Esophagus (tissue), 2 donors: ENCODE data around the gene TSC1. TPM values are rescaled to one million over a fixed set of nuclear protein-coding genes. Genes with fewer than 3 reads are reported as not detected.
A peak's percentile ranks its signal among the peaks of the same experiment; 100 is the strongest.

ENCODE experiments used
- H3K27ac ChIP-seq, 2 donors: one replicate each; pipeline ENCODE4 v1.5.1; 2013; ENCODE audit warnings: low read depth in 2 of 2, mild to moderate bottlenecking in 2 of 2, inconsistent platforms in 1 of 2, low read length in 1 of 2, moderate library complexity in 1 of 2
- H3K27me3 ChIP-seq, 2 donors: one replicate each; pipeline ENCODE4 v1.6.1; 2013; ENCODE audit warnings: low read length in 2 of 2, control low read depth in 1 of 2, mild to moderate bottlenecking in 1 of 2; ENCODE audit not compliant: insufficient read depth in 2 of 2, control insufficient read depth in 1 of 2
- H3K36me3 ChIP-seq, 2 donors: one replicate each; pipeline ENCODE4 v1.6.1; 2013; ENCODE audit warnings: low read length in 1 of 2; ENCODE audit not compliant: control insufficient read depth in 2 of 2, insufficient read depth in 2 of 2
- H3K4me1 ChIP-seq, 2 donors: one replicate each; pipeline ENCODE4 v1.6.1; 2013; ENCODE audit warnings: low read length in 1 of 2; ENCODE audit not compliant: control insufficient read depth in 2 of 2, insufficient read depth in 2 of 2
- H3K4me3 ChIP-seq, 2 donors: one replicate each; pipeline ENCODE4 v1.5.1; 2013; ENCODE audit warnings: low read length in 2 of 2, mild to moderate bottlenecking in 2 of 2, low read depth in 1 of 2, moderate library complexity in 1 of 2
- H3K9me3 ChIP-seq, 2 donors: one replicate each; pipeline ENCODE4 v1.6.1; 2013; ENCODE audit warnings: mild to moderate bottlenecking in 2 of 2, low read depth in 1 of 2, low read length in 1 of 2, moderate library complexity in 1 of 2; ENCODE audit not compliant: control insufficient read depth in 2 of 2, insufficient read depth in 1 of 2
- WGBS, 2 donors: extraction: QIAGEN DNeasy Blood & Tissue Kit; methylation state at CpG; one replicate each; pipeline ENCODE4 v1.1.7; 2013; 5-methylcytosine and 5-hydroxymethylcytosine counted together
- polyA plus RNA-seq, 2 donors: library from polyadenylated mRNA; stranded (reverse); fragments of 200-250 nt; gene quantifications; one replicate each; pipeline ENCODE4 v1.2.3, GENCODE V29; 2013
- donor health status: healthy with polysubstance abuse.
- donor health status: Bipolar disorder and iron deficiency.

TSC1 gene
- polyA plus RNA-seq, 2 donors = 8.9 to 14.3 TPM

- WGBS, 2 donors = 94 to 99% methylated on average over 7 of the region's 7 CpGs
Observed at GRCh38 chr9:132919614-132920268, 24.7 kb downstream of the TSC1 start.

GRCh38 chr9:132914924-132915323, 29.5 kb downstream of the TSC1 start:
- Histone ChIP-seq H3K4me1 (no peaks in the 10 kb centered on the region), H3K9me3 (no peaks in the 10 kb centered on the region), H3K27ac (no peak overlapping the region), H3K27me3 (no peaks in the 10 kb centered on the region), H3K4me3 (no peak overlapping the region), H3K36me3 (peaks cover 15 to 23% of the 10 kb centered on the region in 2 donors)
- 94 to 95% methylated on average over 6 of the region's 6 CpGs for WGBS, 2 donors

More at GRCh38 chr9:132919614-132920268, 24.7 kb downstream of the TSC1 start:
- no peaks in the 10 kb centered on the region for H3K4me1 ChIP-seq
- peaks cover 15 to 22% of the 10 kb centered on the region in 2 donors for H3K36me3 ChIP-seq
- H3K27ac ChIP-seq = no peak overlapping the region
- H3K9me3 ChIP-seq = no peaks in the 10 kb centered on the region
- H3K27me3 ChIP-seq = no peaks in the 10 kb centered on the region
- H3K4me3 ChIP-seq = no peak overlapping the region

- Histone ChIP-seq H3K4me3 (no peak overlapping the region), H3K27me3 (no peaks in the 10 kb centered on the region), H3K36me3 (peaks cover 20 to 21% of the 10 kb centered on the region in 2 donors), H3K4me1 (no peaks in the 10 kb centered on the region), H3K9me3 (no peaks in the 10 kb centered on the region), H3K27ac (no peak overlapping the region)
- 97 to 100% methylated on average over 4 of the region's 4 CpGs for WGBS, 2 donors
Observed at GRCh38 chr9:132912131-132912530, 32.3 kb downstream of the TSC1 start.

- Histone ChIP-seq H3K9me3 (no peaks in the 10 kb centered on the region), H3K36me3 (peaks cover 25 to 26% of the 10 kb centered on the region in 2 donors), H3K27me3 (no peaks in the 10 kb centered on the region), H3K27ac (no peak overlapping the region), H3K4me3 (no peak overlapping the region), H3K4me1 (no peaks in the 10 kb centered on the region)
- WGBS, 2 donors = 91 to 94% methylated on average over 6 of the region's 6 CpGs
Observed at GRCh38 chr9:132910376-132910775, 34.0 kb downstream of the TSC1 start.

GRCh38 chr9:132909311-132909710, 35.1 kb downstream of the TSC1 start:
- no peaks in the 10 kb centered on the region for H3K27me3 ChIP-seq
- no peaks in the 10 kb centered on the region for H3K4me1 ChIP-seq
- 82 to 85% methylated on average over 2 of the region's 2 CpGs for WGBS, 2 donors
- H3K4me3 ChIP-seq = no peak overlapping the region
- H3K27ac ChIP-seq = no peak overlapping the region
- H3K36me3 ChIP-seq = peaks cover 25 to 27% of the 10 kb centered on the region in 2 donors
- H3K9me3 ChIP-seq = no peaks in the 10 kb centered on the region

GRCh38 chr9:132908635-132909034, 35.8 kb downstream of the TSC1 start:
- peaks cover 25 to 33% of the 10 kb centered on the region in 2 donors for H3K36me3 ChIP-seq
- H3K9me3 ChIP-seq = no peaks in the 10 kb centered on the region
- 82 to 85% methylated on average over 7 of the region's 7 CpGs for WGBS, 2 donors
- H3K27ac ChIP-seq = no peak overlapping the region
- no peaks in the 10 kb centered on the region for H3K27me3 ChIP-seq
- H3K4me1 ChIP-seq = no peaks in the 10 kb centered on the region
- no peak overlapping the region for H3K4me3 ChIP-seq

- Histone ChIP-seq H3K27me3 (no peaks in the 10 kb centered on the region), H3K36me3 (peaks cover 20 to 29% of the 10 kb centered on the region in 2 donors), H3K27ac (no peak overlapping the region), H3K4me1 (no peaks in the 10 kb centered on the region), H3K4me3 (no peak overlapping the region), H3K9me3 (no peaks in the 10 kb centered on the region)
- WGBS, 2 donors = 74 to 85% methylated on average over 12 of the region's 12 CpGs
Observed at GRCh38 chr9:132905726-132906125, 38.7 kb downstream of the TSC1 start.

- H3K27me3 ChIP-seq = no peaks in the 10 kb centered on the region
- H3K36me3 ChIP-seq = peaks cover 12 to 29% of the 10 kb centered on the region in 2 donors
- H3K9me3 ChIP-seq = no peaks in the 10 kb centered on the region
- H3K27ac ChIP-seq = no peak overlapping the region
- no peak overlapping the region for H3K4me3 ChIP-seq
- WGBS, 2 donors = 81 to 88% methylated on average over 13 of the region's 13 CpGs
- H3K4me1 ChIP-seq = no peaks in the 10 kb centered on the region
Observed at GRCh38 chr9:132903574-132904492, 40.6 kb downstream of the TSC1 start.

GRCh38 chr9:132901858-132902831, 42.3 kb downstream of the TSC1 start:
- Histone ChIP-seq H3K4me3 (no peak overlapping the region), H3K27ac (peak overlapping the region in 1 of 2 donors; percentile 24), H3K4me1 (no peaks in the 10 kb centered on the region), H3K27me3 (no peaks in the 10 kb centered on the region), H3K36me3 (peaks cover 15 to 37% of the 10 kb centered on the region in 2 donors), H3K9me3 (no peaks in the 10 kb centered on the region)
- WGBS, 2 donors = 46% methylated on average over 11 of the region's 11 CpGs
